HepG2 (cell line): ENCODE data around the gene FAM118B. TPM values are rescaled to one million over a fixed set of nuclear protein-coding genes. Genes with fewer than 3 reads are reported as not detected.

Experiments used
- ARID5B ChIP-seq: IDR thresholded peaks from 2 replicates; pipeline ENCODE4 v1.4.0; 2020; ENCODE audit warnings: mild to moderate bottlenecking, missing genetic modification reagents
- HNF4G ChIP-seq, 2 experiments: sonication (generic) in 1 of 2; formaldehyde crosslinking in 1 of 2; IDR thresholded peaks; 2 replicates each; pipeline versions ENCODE4 v1.4.0 to v1.6.1; 2011 to 2020; ENCODE audit warnings: borderline replicate concordance in 2 of 2, low read depth in 2 of 2, mild to moderate bottlenecking in 2 of 2, low read length in 1 of 2, missing genetic modification reagents in 1 of 2, moderate library complexity in 1 of 2
- KDM4B ChIP-seq: sonication (generic); formaldehyde crosslinking; IDR thresholded peaks from 2 replicates; pipeline ENCODE4 v1.4.0; 2020; ENCODE audit warnings: missing genetic modification reagents
- MTA1 ChIP-seq: sonication (generic); formaldehyde crosslinking; IDR thresholded peaks from 2 replicates; pipeline ENCODE4 v1.4.0; 2020; ENCODE audit warnings: missing genetic modification reagents, mild to moderate bottlenecking, borderline replicate concordance
- PHF21A ChIP-seq: sonication (generic); formaldehyde crosslinking; IDR thresholded peaks from 2 replicates; pipeline ENCODE4 v1.5.0; 2020; ENCODE audit warnings: mild to moderate bottlenecking, missing genetic modification reagents
- PPARG ChIP-seq: conservative IDR thresholded peaks from 2 replicates; pipeline ENCODE4 v1.6.1; 2016; ENCODE audit warnings: missing biosample characterization, missing genetic modification reagents
- SIX4 ChIP-seq: sonication (generic); formaldehyde crosslinking; IDR thresholded peaks from 2 replicates; pipeline ENCODE4 v1.4.0; 2020; ENCODE audit warnings: missing genetic modification reagents
- SYNCRIP ChIP-seq: fragments of 200-400 bp; formaldehyde crosslinking; IDR thresholded peaks from 2 replicates; pipeline ENCODE4 v1.6.1; 2018; ENCODE audit warnings: mild to moderate bottlenecking, low read depth, low read length; ENCODE audit not compliant: insufficient read depth
- TBX3 ChIP-seq: fragments of 450-650 bp; IDR thresholded peaks from 2 replicates; pipeline ENCODE4 v1.6.1; 2017; ENCODE audit warnings: antibody characterized with exemption, mild to moderate bottlenecking, inconsistent platforms, borderline replicate concordance
- ZBTB2 ChIP-seq: sonication (generic); formaldehyde crosslinking; IDR thresholded peaks from 2 replicates; pipeline ENCODE4 v1.8.0; 2022; ENCODE audit warnings: low read depth, missing genetic modification reagents
- ZBTB34 ChIP-seq: sonication (generic); formaldehyde crosslinking; IDR thresholded peaks from 2 replicates; pipeline ENCODE4 v1.8.0; 2022; ENCODE audit warnings: mild to moderate bottlenecking, missing genetic modification reagents
- ZNF207 ChIP-seq: fragments of 450-650 bp; IDR thresholded peaks from 2 replicates; pipeline ENCODE4 v1.6.1; 2016; ENCODE audit warnings: antibody characterized with exemption, borderline replicate concordance
- ZNF792 ChIP-seq: IDR thresholded peaks from 2 replicates; pipeline ENCODE4 v1.6.1; 2016
- polyA plus RNA-seq, 8 experiments: library from polyadenylated mRNA; depleted of rRNA in 3 of 8; stranded (reverse) in 7 of 8; unstranded in 1 of 8; fragments of >200 nt; fragmentation: Illumina TruSeq in 4 of 8; extraction: Trizol in 4 of 8; gene quantifications; 2 replicates each; pipeline versions ENCODE4 v1.2.1 to v1.2.3, GENCODE V29; 2011 to 2016; ENCODE audit warnings: low read depth in 4 of 8, missing spikeins in 1 of 8, mixed read lengths in 1 of 8; ENCODE audit not compliant: insufficient read depth in 1 of 8
- total RNA-seq, 5 experiments: library from RNA; depleted of rRNA; stranded (reverse); fragments of >200 nt; fragmentation: Illumina TruSeq; extraction: Trizol; gene quantifications; 2 replicates each; pipeline ENCODE4 v1.2.3, GENCODE V29; 2016; ENCODE audit warnings: low read depth in 1 of 5
- TF ChIP-seq, protein P1 (sequence below): sonication (generic); formaldehyde crosslinking; IDR thresholded peaks from 2 replicates; pipeline ENCODE4 v1.4.0; 2020; ENCODE audit warnings: missing genetic modification reagents, borderline replicate concordance
- TF ChIP-seq, protein P2 (sequence below): sonication (generic); formaldehyde crosslinking; IDR thresholded peaks from 2 replicates; pipeline ENCODE4 v1.4.0; 2020; ENCODE audit warnings: mild to moderate bottlenecking, missing genetic modification reagents

The FAM118B gene
- total and polyA plus RNA-seq, 2 of the 13 experiments (the other 11 are each of a cell fraction or from before 2014, with no cell fraction given), result 10.2 to 25.7 TPM

- peak; percentile 18 for TF ChIP-seq ARID5B (CRISPR knock-in tag)
- no peak for TF ChIP-seq ZNF207
- no peak for TF ChIP-seq TBX3
- peak; percentile 22; the same call in 1 of the 2 replicates for TF ChIP-seq ZBTB34 (CRISPR knock-in tag)
- no peak for TF ChIP-seq SYNCRIP
- TF ChIP-seq, protein P1, sequence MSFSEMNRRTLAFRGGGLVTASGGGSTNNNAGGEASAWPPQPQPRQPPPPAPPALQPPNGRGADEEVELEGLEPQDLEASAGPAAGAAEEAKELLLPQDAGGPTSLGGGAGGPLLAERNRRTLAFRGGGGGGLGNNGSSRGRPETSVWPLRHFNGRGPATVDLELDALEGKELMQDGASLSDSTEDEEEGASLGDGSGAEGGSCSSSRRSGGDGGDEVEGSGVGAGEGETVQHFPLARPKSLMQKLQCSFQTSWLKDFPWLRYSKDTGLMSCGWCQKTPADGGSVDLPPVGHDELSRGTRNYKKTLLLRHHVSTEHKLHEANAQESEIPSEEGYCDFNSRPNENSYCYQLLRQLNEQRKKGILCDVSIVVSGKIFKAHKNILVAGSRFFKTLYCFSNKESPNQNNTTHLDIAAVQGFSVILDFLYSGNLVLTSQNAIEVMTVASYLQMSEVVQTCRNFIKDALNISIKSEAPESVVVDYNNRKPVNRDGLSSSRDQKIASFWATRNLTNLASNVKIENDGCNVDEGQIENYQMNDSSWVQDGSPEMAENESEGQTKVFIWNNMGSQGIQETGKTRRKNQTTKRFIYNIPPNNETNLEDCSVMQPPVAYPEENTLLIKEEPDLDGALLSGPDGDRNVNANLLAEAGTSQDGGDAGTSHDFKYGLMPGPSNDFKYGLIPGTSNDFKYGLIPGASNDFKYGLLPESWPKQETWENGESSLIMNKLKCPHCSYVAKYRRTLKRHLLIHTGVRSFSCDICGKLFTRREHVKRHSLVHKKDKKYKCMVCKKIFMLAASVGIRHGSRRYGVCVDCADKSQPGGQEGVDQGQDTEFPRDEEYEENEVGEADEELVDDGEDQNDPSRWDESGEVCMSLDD (CRISPR knock-in tag), result peak; percentile 80; the same call in 1 of the 2 replicates
- TF ChIP-seq PPARG (CRISPR knock-in tag), result no peak; the same call in 1 of the 2 replicates
- peak; percentile 91; the same call in 1 of the 2 replicates for TF ChIP-seq PHF21A (CRISPR knock-in tag)
- TF ChIP-seq HNF4G (IDR thresholded peaks at IDR 0.05; ENCODE audit: borderline replicate concordance, low read depth, low read length), result peak; percentile 89
- peak; percentile 80 for TF ChIP-seq HNF4G (CRISPR knock-in tag; IDR thresholded peaks at IDR 0.05; ENCODE audit: borderline replicate concordance, low read depth)
- TF ChIP-seq MTA1, result 0 out of 2 replicates have a peak, but pooled peaks have one; percentile 56
- no peak for TF ChIP-seq KDM4B (CRISPR knock-in tag)
- TF ChIP-seq, protein P2, sequence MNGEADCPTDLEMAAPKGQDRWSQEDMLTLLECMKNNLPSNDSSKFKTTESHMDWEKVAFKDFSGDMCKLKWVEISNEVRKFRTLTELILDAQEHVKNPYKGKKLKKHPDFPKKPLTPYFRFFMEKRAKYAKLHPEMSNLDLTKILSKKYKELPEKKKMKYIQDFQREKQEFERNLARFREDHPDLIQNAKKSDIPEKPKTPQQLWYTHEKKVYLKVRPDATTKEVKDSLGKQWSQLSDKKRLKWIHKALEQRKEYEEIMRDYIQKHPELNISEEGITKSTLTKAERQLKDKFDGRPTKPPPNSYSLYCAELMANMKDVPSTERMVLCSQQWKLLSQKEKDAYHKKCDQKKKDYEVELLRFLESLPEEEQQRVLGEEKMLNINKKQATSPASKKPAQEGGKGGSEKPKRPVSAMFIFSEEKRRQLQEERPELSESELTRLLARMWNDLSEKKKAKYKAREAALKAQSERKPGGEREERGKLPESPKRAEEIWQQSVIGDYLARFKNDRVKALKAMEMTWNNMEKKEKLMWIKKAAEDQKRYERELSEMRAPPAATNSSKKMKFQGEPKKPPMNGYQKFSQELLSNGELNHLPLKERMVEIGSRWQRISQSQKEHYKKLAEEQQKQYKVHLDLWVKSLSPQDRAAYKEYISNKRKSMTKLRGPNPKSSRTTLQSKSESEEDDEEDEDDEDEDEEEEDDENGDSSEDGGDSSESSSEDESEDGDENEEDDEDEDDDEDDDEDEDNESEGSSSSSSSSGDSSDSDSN (CRISPR knock-in tag), result peak; percentile 53
- no peak for TF ChIP-seq SIX4 (CRISPR knock-in tag)
- no peak; the same call in 1 of the 2 replicates for TF ChIP-seq ZNF792 (CRISPR knock-in tag)
- no peak for TF ChIP-seq ZBTB2 (CRISPR knock-in tag)
Measured at GRCh38 chr11:126186708-126187529, 24.7 kb upstream of the FAM118B start (continued).
